ENCODE results near the gene C9orf85.
A peak's percentile ranks its signal among the peaks of the same experiment; 100 is the strongest.

Gene C9orf85

GRCh38 chr9:71904076-71904475 lies 7.4 kb upstream of the C9orf85 start:
- no peak for DNase-seq (ENCODE audit: low spot score)

- no peak for DNase-seq (ENCODE audit: low spot score)
Observed at GRCh38 chr9:71908825-71909224, 2.6 kb upstream of the C9orf85 start.

- peak; percentile 47 for DNase-seq (ENCODE audit: low spot score)
Observed at GRCh38 chr9:71909887-71910649, 1.4 kb upstream of the C9orf85 start.

- DNase-seq (ENCODE audit: low spot score) = peak; percentile 63
Observed at GRCh38 chr9:71910650-71911060, 784 bp upstream of the C9orf85 start.

GRCh38 chr9:71911908-71912335 lies 483 bp downstream of the C9orf85 start:
- peak; percentile 39 for DNase-seq (ENCODE audit: low spot score)

- DNase-seq (ENCODE audit: low spot score) = no peak
Observed at GRCh38 chr9:71915495-71915894, 4.1 kb downstream of the C9orf85 start.

- no peak for DNase-seq (ENCODE audit: low spot score)
Observed at GRCh38 chr9:71916834-71917534, 5.5 kb downstream of the C9orf85 start.

GRCh38 chr9:71918419-71918818 lies 7.0 kb downstream of the C9orf85 start:
- no peak for DNase-seq (ENCODE audit: low spot score)

GRCh38 chr9:71920456-71921189 lies 9.2 kb downstream of the C9orf85 start:
- DNase-seq (ENCODE audit: low spot score) = no peak

- DNase-seq (ENCODE audit: low spot score) = no peak
Observed at GRCh38 chr9:71921190-71921814, 9.9 kb downstream of the C9orf85 start.

GRCh38 chr9:71924576-71924975 lies 13.1 kb downstream of the C9orf85 start:
- no peak for DNase-seq (ENCODE audit: low spot score)

GRCh38 chr9:71925834-71926233 lies 14.4 kb downstream of the C9orf85 start:
- DNase-seq (ENCODE audit: low spot score) = no peak

GRCh38 chr9:71928376-71928775 lies 16.9 kb downstream of the C9orf85 start:
- no peak for DNase-seq (ENCODE audit: low spot score)

GRCh38 chr9:71928806-71929205 lies 17.4 kb downstream of the C9orf85 start:
- DNase-seq (ENCODE audit: low spot score) = peak; percentile 21

GRCh38 chr9:71929223-71929622 lies 17.8 kb downstream of the C9orf85 start:
- DNase-seq (ENCODE audit: low spot score) = no peak

- peak; percentile 29 for DNase-seq (ENCODE audit: low spot score)
Observed at GRCh38 chr9:71929791-71930440, 18.5 kb downstream of the C9orf85 start.

GRCh38 chr9:71931166-71931565 lies 19.7 kb downstream of the C9orf85 start:
- no peak for DNase-seq (ENCODE audit: low spot score)

GRCh38 chr9:71936066-71936465 lies 24.6 kb downstream of the C9orf85 start:
- DNase-seq (ENCODE audit: low spot score) = peak; percentile 10

GRCh38 chr9:71937070-71937625 lies 25.7 kb downstream of the C9orf85 start:
- DNase-seq (ENCODE audit: low spot score) = no peak

- DNase-seq (ENCODE audit: low spot score) = no peak
Observed at GRCh38 chr9:71937898-71938297, 26.5 kb downstream of the C9orf85 start.

- DNase-seq (ENCODE audit: low spot score) = peak; percentile 27
Observed at GRCh38 chr9:71941060-71941568, 29.7 kb downstream of the C9orf85 start.
